Tibial artery (tissue), 4 donors: ENCODE measurements around the gene NUAK2.

ENCODE experiments used
- DNase-seq, 2 donors: peaks; one replicate each; pipeline ENCODE4 v3.0.0-alpha.2; 2019
- H3K27ac ChIP-seq, 2 donors: fragments of 200-600 bp; sonication (generic) in 1 of 2; 1 replicate in 1 of 2; 2 replicates in 1 of 2; pipeline ENCODE4 v1.5.1; 2018 to 2019; ENCODE audit warnings: mild to moderate bottlenecking in 1 of 2
- H3K27me3 ChIP-seq, 2 donors: fragments of 200-600 bp; sonication (generic) in 1 of 2; one replicate each; pipeline versions ENCODE4 v1.5.1 to v1.6.0; 2016 to 2019
- H3K36me3 ChIP-seq, 3 donors: fragments of 200-600 bp; sonication (generic) in 2 of 3; one replicate each; pipeline ENCODE4 v1.5.1; 2016 to 2019; ENCODE audit warnings: mild to moderate bottlenecking in 2 of 3
- H3K4me1 ChIP-seq, 4 donors: fragments of 200-600 bp; sonication (generic) in 2 of 4; 1 replicate in 3 of 4; 2 replicates in 1 of 4; pipeline ENCODE4 v1.5.1; 2016 to 2019
- H3K4me3 ChIP-seq, 2 donors: fragments of 200-600 bp; sonication (generic) in 1 of 2; 1 replicate in 1 of 2; 2 replicates in 1 of 2; pipeline ENCODE4 v1.5.1; 2018 to 2019; ENCODE audit warnings: mild to moderate bottlenecking in 2 of 2
- H3K9me3 ChIP-seq, 3 donors: fragments of 200-600 bp; sonication (generic) in 1 of 3; one replicate each; pipeline ENCODE4 v1.5.1; 2016 to 2019
- CTCF ChIP-seq, 2 experiments: fragments of 200-600 bp in 1 of 2; fragments of 450-650 bp in 1 of 2; IDR thresholded peaks; one replicate each; pipeline ENCODE4 v1.5.1; 2017 to 2019; ENCODE audit warnings: antibody characterized with exemption in 2 of 2, mild to moderate bottlenecking in 1 of 2, moderate library complexity in 1 of 2
- intact Hi-C: fragments of 100-400 bp; cut with DNase I; formaldehyde crosslinking; loops from one replicate; pipeline ENCODE4 v1.15.0; 2023; ENCODE audit warnings: low total_unique reads

Gene NUAK2

DNA sequence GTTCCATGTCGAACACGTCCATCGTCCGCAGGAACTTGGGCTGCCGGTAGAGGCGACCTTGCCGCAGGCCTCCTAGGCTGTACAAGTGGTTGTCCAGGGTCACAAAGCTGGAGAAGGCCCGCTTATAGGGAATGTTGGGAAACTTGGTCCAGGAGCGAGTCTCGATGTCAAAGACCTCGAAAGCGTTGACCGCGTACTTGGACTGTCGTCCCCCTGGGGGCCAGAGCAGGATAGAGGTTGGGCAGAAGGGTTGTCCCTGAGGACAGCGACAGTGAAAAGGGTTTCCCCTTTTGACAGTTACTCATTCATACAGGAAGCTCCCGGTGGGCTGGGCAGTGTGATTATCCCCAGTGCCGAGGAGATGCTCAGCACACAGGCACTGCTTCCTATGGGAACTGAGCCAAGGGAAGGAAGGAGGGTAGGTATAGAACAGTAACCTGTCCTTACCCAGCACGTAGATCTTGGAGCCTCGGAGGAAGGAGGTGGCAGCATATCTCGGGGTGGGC, 17.7 kb upstream of the NUAK2 start:
- H3K4me1 ChIP-seq: peaks cover 0 to 11% (median 11%) of the 10 kb centered on the region in 4 donors
- no peaks in the 10 kb centered on the region for H3K9me3 ChIP-seq
- no peak for DNase-seq
- no peak for TF ChIP-seq CTCF (IDR thresholded peaks at IDR 0.05)
- no peaks in the 10 kb centered on the region for H3K36me3 ChIP-seq
- H3K27me3 ChIP-seq: peaks cover 0 to 25% of the 10 kb centered on the region in 2 donors
- no peak overlapping the region for H3K4me3 ChIP-seq
- H3K27ac ChIP-seq: no peak overlapping the region
- intact Hi-C loops: no loop called here

GRCh38 chr1:205338011-205338410, 16.5 kb upstream of the NUAK2 start:
- Histone ChIP-seq H3K27ac (no peak overlapping the region), H3K4me1 (no peaks in the 10 kb centered on the region), H3K9me3 (no peaks in the 10 kb centered on the region), H3K36me3 (no peaks in the 10 kb centered on the region), H3K27me3 (peaks cover 0 to 13% of the 10 kb centered on the region in 2 donors), H3K4me3 (no peak overlapping the region)
- DNase-seq: no peak
- TF ChIP-seq CTCF (IDR thresholded peaks at IDR 0.05): no peak
- intact Hi-C loops: no loop called here

DNA sequence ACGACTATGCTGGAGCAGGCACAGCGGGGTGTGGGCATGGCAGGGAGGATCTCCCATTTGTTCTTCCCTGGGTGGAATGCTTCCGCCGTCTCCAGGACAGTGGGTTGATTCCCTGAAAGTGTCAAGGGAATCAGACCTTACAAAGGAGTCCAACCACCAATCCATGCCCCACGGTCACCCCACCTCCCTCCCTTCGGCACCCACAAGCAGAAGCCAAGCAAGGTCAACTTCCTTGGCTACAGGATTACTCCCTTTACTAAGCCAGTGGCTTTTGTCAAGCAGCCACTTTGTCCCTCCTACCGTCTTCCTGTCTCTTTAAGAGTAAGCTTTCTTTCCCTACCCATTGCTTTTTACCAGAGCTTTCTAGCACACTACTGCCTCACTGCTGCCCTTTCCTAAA, 15.9 kb upstream of the NUAK2 start:
- intact Hi-C loops: no loop called here

GRCh38 chr1:205335692-205336091, 14.1 kb upstream of the NUAK2 start:
- TF ChIP-seq CTCF (IDR thresholded peaks at IDR 0.05): peak; percentile 77 to 84

More for the DNA sequence above, 15.9 kb upstream of the NUAK2 start:
- DNase-seq: no peak
- no peak overlapping the region for H3K4me3 ChIP-seq
- no peaks in the 10 kb centered on the region for H3K36me3 ChIP-seq
- peaks cover 0 to 8% of the 10 kb centered on the region in 2 donors for H3K27me3 ChIP-seq
- no peaks in the 10 kb centered on the region for H3K9me3 ChIP-seq
- H3K4me1 ChIP-seq: no peaks in the 10 kb centered on the region
- TF ChIP-seq CTCF (IDR thresholded peaks at IDR 0.05): no peak
- no peak overlapping the region for H3K27ac ChIP-seq

GRCh38 chr1:205332015-205332791, 10.7 kb upstream of the NUAK2 start:
- intact Hi-C loops: no loop called here
- H3K9me3 ChIP-seq: no peaks in the 10 kb centered on the region
- H3K36me3 ChIP-seq: no peaks in the 10 kb centered on the region
- peaks cover 0 to 14% of the 10 kb centered on the region in 2 donors for H3K27me3 ChIP-seq
- TF ChIP-seq CTCF (IDR thresholded peaks at IDR 0.05): no peak
- H3K27ac ChIP-seq: no peak overlapping the region
- H3K4me1 ChIP-seq: no peaks in the 10 kb centered on the region
- H3K4me3 ChIP-seq: no peak overlapping the region
- DNase-seq: no peak

More at GRCh38 chr1:205335692-205336091, 14.1 kb upstream of the NUAK2 start:
- H3K27ac ChIP-seq: no peak overlapping the region
- H3K9me3 ChIP-seq: no peaks in the 10 kb centered on the region
- DNase-seq: peak; percentile 48 to 80
- H3K4me1 ChIP-seq: no peaks in the 10 kb centered on the region
- peaks cover 0 to 4% of the 10 kb centered on the region in 2 donors for H3K27me3 ChIP-seq
- intact Hi-C loops: no loop called here
- no peaks in the 10 kb centered on the region for H3K36me3 ChIP-seq
- no peak overlapping the region for H3K4me3 ChIP-seq
